K562 (cell line): ENCODE measurements around the gene SETMAR. TPM values are rescaled to one million over a fixed set of nuclear protein-coding genes. Genes with fewer than 3 reads are reported as not detected.

ENCODE experiments used
- ATAC-seq: fragments of 200-7000 bp; cut with Tn5 transposase; 3 replicates; pipeline ENCODE4 v1.9.1; 2020; ENCODE audit warnings: moderate library complexity
- BruUV-seq: library from RNA; stranded (reverse); fragments of 400-500 nt; replicated peaks from 2 replicates; lab custom pipeline; 2021; lab: Mats Ljungman, UMichigan
- CTCF ChIA-PET: fragments of 300-600 bp; formaldehyde crosslinking; extraction: SDS; loops from one replicate; lab custom pipeline; 2021; ENCODE audit warnings: low intra/inter-chr PET ratio; lab: Yijun Ruan, JAX
- POLR2A ChIA-PET: fragments of 300-600, 350-650 bp; sonication (Branson Sonifier 250); formaldehyde crosslinking; extraction: SDS; loops from one replicate; lab custom pipeline; 2021; ENCODE audit warnings: antibody characterized with exemption, inconsistent platforms; lab: Yijun Ruan, JAX
- DNase-seq, 4 experiments: peaks; one replicate each; pipeline versions ENCODE4 v3.0.0 to v3.0.0-alpha.2; 2011 to 2018; ENCODE audit warnings: low spot score in 3 of 4, mixed read lengths in 3 of 4; ENCODE audit errors: extremely low read depth in 1 of 4
- FAIRE-seq: peaks from 2 replicates; lab custom pipeline; 2011; peaks lifted over from hg19 to GRCh38; lab: Jason Lieb, UNC
- H2AFZ ChIP-seq: 2 replicates; pipeline ENCODE4 v1.6.0; 2011; ENCODE audit warnings: low read depth, low read length, control low read depth, inconsistent platforms
- H3K27ac ChIP-seq: fragments of 200-600 bp; 3 replicates; pipeline ENCODE4 v1.8.0; 2011; ENCODE audit warnings: low read depth, mild to moderate bottlenecking, control low read depth, inconsistent platforms, low read length, moderate library complexity, mixed read lengths; ENCODE audit errors: extremely low read depth
- H3K27me3 ChIP-seq, 2 experiments: fragments of 300-600 bp in 1 of 2; 2 replicates in 1 of 2; 3 replicates in 1 of 2; pipeline versions ENCODE4 v1.6.0 to v1.8.0; 2011; ENCODE audit warnings: inconsistent platforms in 2 of 2, low read length in 2 of 2, mild to moderate bottlenecking in 1 of 2, mixed read lengths in 1 of 2, moderate library complexity in 1 of 2; ENCODE audit not compliant: control insufficient read depth in 2 of 2, insufficient read depth in 2 of 2
- H3K36me3 ChIP-seq: fragments of 300-600 bp; 3 replicates; pipeline ENCODE4 v1.8.0; 2011; ENCODE audit warnings: mild to moderate bottlenecking, low read length, inconsistent platforms; ENCODE audit not compliant: control insufficient read depth, insufficient read depth
- H3K4me1 ChIP-seq, 2 experiments: fragments of 200-600 bp in 1 of 2; replicated peaks in 1 of 2; 2 replicates in 1 of 2; 3 replicates in 1 of 2; pipeline versions ENCODE4 v1.5.1 to v1.8.0; 2011; ENCODE audit warnings: inconsistent platforms in 2 of 2, low read length in 2 of 2, mild to moderate bottlenecking in 1 of 2, mixed read lengths in 1 of 2, moderate library complexity in 1 of 2; ENCODE audit not compliant: control insufficient read depth in 2 of 2, insufficient read depth in 2 of 2
- H3K4me2 ChIP-seq: 2 replicates; pipeline ENCODE4 v1.6.1; 2011; ENCODE audit warnings: low read length, control low read depth, inconsistent platforms, mixed read lengths; ENCODE audit not compliant: insufficient read depth
- H3K4me3 ChIP-seq: fragments of 200-600 bp; sonication (generic), shearing (Covaris generic); 2 replicates; pipeline ENCODE4 v1.5.1; 2016; ENCODE audit warnings: control low read depth, inconsistent platforms
- H3K79me2 ChIP-seq: fragments of 200-600 bp; 3 replicates; pipeline ENCODE4 v1.8.0; 2011; ENCODE audit warnings: low read length, inconsistent platforms; ENCODE audit not compliant: control insufficient read depth, insufficient read depth
- H3K9ac ChIP-seq, 2 experiments: 2 replicates each; pipeline versions ENCODE4 v1.6.0 to v1.6.1; 2011; ENCODE audit warnings: low read depth in 2 of 2, low read length in 2 of 2, control low read depth in 1 of 2, inconsistent platforms in 1 of 2, mild to moderate bottlenecking in 1 of 2, mixed read lengths in 1 of 2; ENCODE audit not compliant: insufficient read depth in 1 of 2
- H3K9me1 ChIP-seq: one replicate; pipeline ENCODE4 v1.6.0; 2011; ENCODE audit warnings: inconsistent platforms, mild to moderate bottlenecking, low read length, moderate library complexity; ENCODE audit not compliant: control insufficient read depth, insufficient read depth
- H3K9me3 ChIP-seq: replicated peaks from 2 replicates; pipeline ENCODE4 v1.5.1; 2011; ENCODE audit warnings: low read depth, low read length, inconsistent platforms; ENCODE audit not compliant: control insufficient read depth, insufficient read depth
- H4K20me1 ChIP-seq: replicated peaks from 2 replicates; pipeline ENCODE4 v1.6.1; 2011; ENCODE audit warnings: low read length, inconsistent platforms, mixed read lengths; ENCODE audit not compliant: control insufficient read depth, insufficient read depth
- ELF2 ChIP-seq: fragments of 250-450 bp; sonication (Bioruptor Pico); IDR thresholded peaks from 2 replicates; pipeline ENCODE4 v1.5.0; 2021; ENCODE audit warnings: mild to moderate bottlenecking
- JUNB ChIP-seq: fragments of 450-650 bp; formaldehyde crosslinking; conservative IDR thresholded peaks from 2 replicates; pipeline ENCODE4 v1.4.0; 2020; ENCODE audit warnings: mild to moderate bottlenecking
- MNT ChIP-seq, 2 experiments: fragments of 450-650 bp; conservative IDR thresholded peaks; 2 replicates each; pipeline ENCODE4 v1.6.1; 2017; ENCODE audit warnings: mild to moderate bottlenecking in 2 of 2, moderate library complexity in 2 of 2
- RBM15 ChIP-seq: fragments of 200-400 bp; formaldehyde crosslinking; IDR thresholded peaks from 2 replicates; pipeline ENCODE4 v1.6.1; 2018; ENCODE audit warnings: mild to moderate bottlenecking, low read length, moderate library complexity; ENCODE audit not compliant: insufficient read depth
- SAFB2 ChIP-seq: fragments of 200-400 bp; formaldehyde crosslinking; IDR thresholded peaks from 2 replicates; pipeline ENCODE4 v1.6.1; 2018; ENCODE audit warnings: borderline replicate concordance, low read length, low read depth, moderate library complexity; ENCODE audit not compliant: severe bottlenecking
- VEZF1 ChIP-seq: fragments of 200-800 bp; sonication (Bioruptor generic); IDR thresholded peaks from 2 replicates; pipeline ENCODE4 v1.6.1; 2017; ENCODE audit warnings: missing genetic modification characterization, missing compliant biosample characterization
- ZNF24 ChIP-seq: fragments of 450-650 bp; IDR thresholded peaks from 2 replicates; pipeline ENCODE4 v1.6.1; 2016
- WGBS: fragments of 100-300 bp; shearing (Covaris generic); methylation state at CpG from one replicate; pipeline ENCODE4 v1.1.6; 2016; ENCODE audit warnings: low coverage, mixed read lengths; ENCODE audit not compliant: insufficient coverage; ENCODE audit errors: missing lambda C conversion rate; 5-methylcytosine and 5-hydroxymethylcytosine counted together
- in situ Hi-C: fragments of 300-500 bp; cut with MboI; formaldehyde crosslinking; loops from 4 replicates; pipeline ENCODE4 v1.15.0; 2018; ENCODE audit warnings: inconsistent platforms, mixed read lengths
- intact Hi-C: fragments of 100-400 bp; cut with micrococcal nuclease; formaldehyde crosslinking; loops from 2 replicates; pipeline ENCODE4 v1.14.2; 2022
- polyA plus RNA-seq, 8 experiments: library from polyadenylated mRNA; depleted of rRNA in 4 of 8; stranded (reverse) in 5 of 8; unstranded in 3 of 8; fragments of >200 nt; fragmentation: Nextera tagmentation in 2 of 8; fragmentation: Illumina TruSeq in 1 of 8; extraction: Ambion mirVana in 2 of 8; extraction: Trizol in 1 of 8; gene quantifications; 2 replicates each; pipeline versions ENCODE4 v1.2.1 to v1.2.3, GENCODE V29; 2011 to 2014; ENCODE audit warnings: inconsistent platforms in 1 of 8, missing spikeins in 1 of 8
- total RNA-seq, 7 experiments: library from RNA; depleted of rRNA in 6 of 7; stranded (reverse); fragments of >200 nt in 6 of 7; fragmentation: Illumina TruSeq in 2 of 7; extraction: Trizol in 2 of 7; gene quantifications; 2 replicates each; pipeline versions ENCODE4 v1.2.1 to v1.2.3, GENCODE V29; 2011 to 2021; ENCODE audit warnings: low replicate concordance in 1 of 7

The SETMAR gene
- total and polyA plus RNA-seq, 9 of the 15 experiments (the other 6 are each of a cell fraction or from before 2014, with no cell fraction given) = 5.5 to 25.1 (median 18.2) TPM

- POLR2A ChIA-PET = interaction anchor here (0.6 to 1.1 kb wide), 2 partner anchors 112 to 261 kb away, joined by 3 read pairs; no protein-coding TSS in a partner anchor
- FAIRE-seq = no peak
- no peak overlapping the region for H3K4me2 ChIP-seq
- H3K4me3 ChIP-seq = no peak overlapping the region
- in situ Hi-C loops (no loop called here), intact Hi-C loops (no loop called here)
- no peaks in the 10 kb centered on the region for H3K4me1 ChIP-seq
- no peak for TF ChIP-seq ZNF24
- no peak for TF ChIP-seq SAFB2
- no peak for TF ChIP-seq RBM15
- no peak for TF ChIP-seq JUNB (CRISPR knock-in tag)
- TF ChIP-seq ELF2 (CRISPR knock-in tag) = no peak
- no peak for TF ChIP-seq VEZF1 (CRISPR knock-in tag)
- no peak for TF ChIP-seq MNT (conservative IDR thresholded peaks at IDR 0.05)
- ATAC-seq = no peak; the same call in 2 of the 3 replicates
- no peak overlapping the region for H3K27ac ChIP-seq
- H3K9ac ChIP-seq = no peak overlapping the region
- no peaks in the 10 kb centered on the region for H3K36me3 ChIP-seq
- H4K20me1 ChIP-seq = no peaks in the 10 kb centered on the region
- CTCF ChIA-PET = no interaction called here
- no peaks in the 10 kb centered on the region for H3K27me3 ChIP-seq
- H2AFZ ChIP-seq = no peak overlapping the region
- no peak for DNase-seq
- WGBS = 11% methylated on average over 3 of the region's 3 CpGs
- H3K9me1 ChIP-seq = no peaks in the 10 kb centered on the region
- no peaks in the 10 kb centered on the region for H3K9me3 ChIP-seq
- H3K79me2 ChIP-seq = no peaks in the 10 kb centered on the region
- BruUV-seq = no TSS peak
Observed at GRCh38 chr3:4332991-4333390, 29.8 kb downstream of the SETMAR start.
